Measurements from ENCODE around the gene SRPK2.
"Not testable (repeated sequence)": the region's sequence is repeated elsewhere in the genome, so short reads cannot be mapped to it uniquely, and the experiment has no call there.

SRPK2 gene

DNA sequence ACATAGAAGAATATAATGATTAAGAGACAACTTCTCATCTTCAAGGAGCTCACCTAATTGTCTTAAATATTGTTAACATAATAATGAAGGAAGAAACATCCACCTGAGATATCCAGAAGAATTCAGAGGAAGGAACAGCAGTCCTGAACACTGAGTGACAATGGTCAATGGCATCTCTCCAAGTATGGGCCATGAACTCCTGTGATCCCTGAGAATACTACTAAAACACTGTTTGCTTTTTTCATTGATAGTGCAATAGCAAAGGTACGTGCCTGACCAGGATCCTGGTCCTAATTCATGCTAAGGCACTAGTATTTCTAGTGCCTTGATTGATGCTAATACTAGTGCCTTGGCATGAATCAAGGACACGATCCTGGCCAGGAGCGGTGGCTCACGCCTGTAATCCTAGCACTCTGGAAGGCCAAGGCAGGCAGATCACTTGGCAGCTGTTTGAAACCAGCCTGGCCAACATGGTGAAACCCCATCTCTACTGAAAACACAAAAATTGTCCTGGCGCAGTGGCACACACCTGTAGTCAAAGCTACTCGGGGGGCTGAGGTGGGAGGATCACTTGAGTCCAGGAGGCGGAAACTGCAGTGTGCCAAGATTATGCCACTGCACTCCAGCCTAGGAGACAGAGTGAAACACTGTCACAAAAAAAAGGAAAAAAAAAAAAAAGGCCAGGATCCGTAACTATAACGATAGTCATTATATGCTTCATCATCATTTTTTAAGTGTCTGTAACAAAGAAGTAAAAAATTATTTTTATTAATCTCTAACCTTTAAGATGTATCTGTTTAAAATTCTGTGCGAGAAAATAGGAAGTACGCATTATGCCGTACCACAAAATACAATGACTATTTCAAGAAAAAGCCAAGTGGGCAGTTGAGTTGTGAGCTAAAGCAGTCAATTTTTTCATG, 49.1 kb downstream of the SRPK2 start:
- no peak for DNase-seq (ENCODE audit: low spot score)

DNA sequence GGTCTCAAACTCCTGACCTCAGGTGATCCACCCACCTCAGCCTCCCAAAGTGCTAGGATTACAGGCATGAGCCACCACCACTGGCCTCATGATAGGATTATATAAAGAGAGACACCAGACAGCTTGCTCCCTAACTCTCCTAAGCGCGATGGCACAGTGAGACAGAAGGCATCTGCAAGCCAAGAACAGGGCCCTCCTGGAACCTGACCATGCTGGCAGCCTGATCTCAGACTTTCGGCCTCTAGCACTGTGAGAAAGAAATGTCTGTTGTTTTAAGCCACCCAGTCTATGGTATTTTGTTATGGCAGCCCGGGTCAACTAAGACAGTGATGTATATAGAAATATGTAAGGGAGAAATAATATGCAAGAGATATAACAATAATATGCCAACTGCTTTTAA, 51.2 kb downstream of the SRPK2 start:
- DNase-seq (ENCODE audit: low spot score) = peak; percentile 64

DNA sequence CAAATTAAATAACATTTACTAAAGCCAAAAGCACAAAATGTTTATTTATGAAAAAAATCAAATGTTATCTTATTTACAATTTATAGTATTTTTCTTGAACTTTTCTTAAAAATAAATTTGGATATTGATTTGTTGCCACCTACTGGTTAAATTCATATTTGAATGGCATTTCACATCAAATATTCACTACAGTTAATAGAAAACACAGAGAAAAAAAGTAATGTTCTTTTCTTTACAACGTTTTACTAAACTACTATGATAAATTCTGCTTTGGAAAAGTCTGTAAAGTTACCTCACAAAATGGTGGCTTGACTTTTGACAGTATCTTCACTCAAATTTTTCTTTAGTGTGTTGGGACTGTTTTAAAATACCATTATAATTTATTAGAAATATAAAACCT, 52.7 kb downstream of the SRPK2 start:
- DNase-seq (ENCODE audit: low spot score) = no peak

DNA sequence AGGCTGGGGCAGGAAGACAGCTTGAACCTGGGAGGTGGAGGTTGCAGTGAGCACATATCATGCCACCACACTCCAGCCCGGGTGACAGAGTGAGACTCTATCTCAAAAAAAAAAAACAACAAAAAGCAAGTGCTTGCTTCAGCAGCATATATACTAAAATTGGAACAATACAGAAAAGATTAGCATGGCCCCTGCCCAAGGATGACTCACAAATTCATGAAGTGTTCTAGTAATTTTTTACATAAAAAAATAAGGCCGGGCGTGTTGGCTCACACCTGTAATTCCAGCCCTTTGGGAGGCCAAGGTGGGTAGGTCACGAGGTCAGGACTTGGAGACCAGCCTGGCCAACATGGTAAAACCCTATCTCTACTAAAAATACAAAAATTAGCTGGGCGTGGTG, 56.1 kb downstream of the SRPK2 start:
- not testable (repeated sequence) for DNase-seq (ENCODE audit: low spot score)

DNA sequence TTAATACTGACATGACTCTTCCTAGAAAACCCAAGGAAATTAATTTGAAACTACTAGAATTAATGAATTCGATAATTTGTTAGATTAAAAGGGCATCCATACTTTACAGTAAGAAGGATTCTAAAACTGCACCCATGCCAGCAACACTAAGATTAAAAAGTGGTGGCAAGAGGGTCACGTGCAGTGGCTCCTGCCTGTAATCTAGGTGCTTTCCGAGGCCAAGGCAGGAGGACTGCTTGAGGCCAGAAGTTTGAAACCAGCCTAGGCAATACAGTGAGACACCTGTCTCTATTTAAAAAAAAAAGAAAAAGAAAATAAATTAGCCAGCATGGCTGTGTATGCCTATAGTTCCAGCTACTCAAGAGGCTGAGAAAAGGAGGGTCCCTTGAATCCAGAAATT, 58.2 kb downstream of the SRPK2 start:
- no peak for DNase-seq (ENCODE audit: low spot score)

DNA sequence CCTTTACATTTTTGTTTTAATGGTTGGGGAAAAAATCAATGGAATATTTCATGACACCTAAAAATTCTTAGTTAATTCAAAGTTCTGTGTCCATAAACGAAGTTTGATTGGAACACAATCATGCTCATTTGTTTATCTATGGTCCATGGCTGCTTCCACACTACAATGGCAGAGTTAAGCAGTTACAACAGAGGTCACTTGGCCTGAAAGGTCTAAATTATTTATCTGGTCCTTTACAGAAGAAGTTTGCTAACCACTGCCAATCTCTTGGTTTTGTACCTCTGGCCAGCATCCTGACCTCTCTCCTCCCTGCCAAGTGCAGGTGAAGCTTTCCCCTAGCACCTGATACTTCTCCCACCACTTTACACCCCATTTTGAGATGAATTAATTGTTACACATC, 61.5 kb downstream of the SRPK2 start:
- DNase-seq (ENCODE audit: low spot score) = no peak

DNA sequence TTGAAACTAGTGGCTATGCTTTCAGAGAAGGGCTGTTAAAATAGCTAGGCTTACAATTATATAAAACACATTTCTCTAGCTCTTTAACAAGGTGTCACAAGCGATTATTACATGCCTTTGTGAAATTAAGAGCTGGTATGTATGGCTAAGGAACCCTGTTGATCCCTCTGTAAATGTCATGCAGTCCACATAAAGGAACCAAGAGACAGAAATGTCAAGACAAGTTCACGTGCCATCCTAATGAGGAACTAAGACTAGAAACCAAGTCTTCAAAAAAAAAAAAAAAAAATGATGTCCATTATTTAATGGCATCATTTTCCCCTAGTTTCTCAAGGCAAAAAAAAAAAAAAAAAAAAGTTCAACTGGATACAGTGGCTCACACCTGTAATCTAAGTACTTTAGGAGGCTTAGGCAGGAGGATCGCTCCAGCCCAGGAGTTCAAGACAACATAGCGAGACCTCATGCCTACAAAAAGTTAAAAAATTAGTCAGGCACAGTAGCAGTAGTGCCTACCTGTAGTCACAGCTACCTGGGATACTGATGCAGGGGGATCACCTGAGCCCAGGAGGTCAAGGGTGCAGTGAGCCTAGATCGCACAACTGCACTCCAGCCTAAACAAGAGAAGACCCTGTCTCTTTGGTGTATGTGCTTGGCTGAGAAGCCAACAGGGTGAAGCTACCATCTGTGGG, 63.4 kb downstream of the SRPK2 start:
- no peak for DNase-seq (ENCODE audit: low spot score)

DNA sequence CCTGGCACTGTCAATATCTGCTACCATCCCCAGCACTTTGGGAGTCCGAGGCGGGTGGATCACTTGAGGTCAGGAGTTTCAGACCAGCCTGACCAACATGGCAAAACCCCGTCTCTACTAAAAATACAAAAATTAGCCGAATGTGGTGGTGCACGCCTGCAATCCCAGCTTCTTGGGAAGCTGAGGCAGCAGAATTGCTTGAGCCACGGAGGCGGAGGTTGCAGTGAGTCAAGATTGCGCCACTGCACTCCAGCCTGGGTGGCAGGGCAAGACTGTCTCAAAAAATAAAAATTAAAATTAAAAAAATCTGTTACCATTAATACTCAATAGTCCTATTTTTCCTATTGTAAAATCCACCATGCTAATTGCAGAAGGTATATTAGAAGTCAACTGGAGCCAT, 64.1 kb downstream of the SRPK2 start:
- DNase-seq (ENCODE audit: low spot score) = not testable (repeated sequence)

DNA sequence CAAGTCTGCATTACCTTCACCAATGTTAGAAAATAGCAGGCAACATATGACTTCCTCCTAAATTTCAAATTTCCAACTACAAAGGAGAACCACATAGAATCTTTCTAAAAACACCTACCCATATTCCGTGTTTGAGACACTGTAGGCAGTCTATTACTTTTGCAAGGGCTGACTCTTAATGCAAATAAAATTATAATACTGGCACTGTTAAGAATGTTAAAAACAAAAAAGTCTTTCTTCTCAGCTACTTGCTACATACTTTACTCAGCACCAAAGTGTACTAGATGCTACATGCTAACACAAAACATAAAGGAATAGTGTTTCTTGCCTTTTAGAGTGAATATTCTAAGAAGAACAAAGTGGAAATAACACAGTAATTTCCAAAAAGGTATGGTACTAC, 65.4 kb downstream of the SRPK2 start:
- no peak for DNase-seq (ENCODE audit: low spot score)

DNA sequence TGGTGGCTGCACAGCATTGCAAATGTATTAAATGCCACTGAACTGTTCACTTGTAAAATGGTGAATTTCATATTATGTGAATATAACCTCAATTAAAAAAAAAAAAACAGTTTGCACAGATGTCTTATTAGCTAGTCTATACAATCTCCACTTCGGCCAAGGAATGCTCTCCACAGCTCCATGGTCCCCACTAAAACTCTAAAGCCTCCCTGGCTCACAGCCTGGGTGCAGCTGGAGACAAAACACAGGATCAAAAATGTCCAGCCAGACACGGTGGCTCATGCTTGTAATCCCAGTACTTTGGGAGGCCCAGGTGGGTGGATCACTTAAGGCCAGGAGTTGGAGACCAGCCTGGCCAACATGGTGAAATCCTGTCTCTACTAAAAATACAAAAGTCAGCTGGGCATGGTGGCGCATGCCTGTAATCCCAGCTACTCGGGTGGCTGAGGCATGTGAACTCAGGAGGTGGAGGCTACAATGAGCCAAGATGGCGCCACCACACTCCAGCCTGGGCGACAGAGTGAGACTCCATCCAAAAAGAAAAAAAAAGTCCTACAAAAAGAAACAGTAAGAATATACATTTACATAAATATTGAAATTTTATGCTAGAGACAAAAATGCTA, 66.0 kb downstream of the SRPK2 start:
- DNase-seq (ENCODE audit: low spot score) = no peak

DNA sequence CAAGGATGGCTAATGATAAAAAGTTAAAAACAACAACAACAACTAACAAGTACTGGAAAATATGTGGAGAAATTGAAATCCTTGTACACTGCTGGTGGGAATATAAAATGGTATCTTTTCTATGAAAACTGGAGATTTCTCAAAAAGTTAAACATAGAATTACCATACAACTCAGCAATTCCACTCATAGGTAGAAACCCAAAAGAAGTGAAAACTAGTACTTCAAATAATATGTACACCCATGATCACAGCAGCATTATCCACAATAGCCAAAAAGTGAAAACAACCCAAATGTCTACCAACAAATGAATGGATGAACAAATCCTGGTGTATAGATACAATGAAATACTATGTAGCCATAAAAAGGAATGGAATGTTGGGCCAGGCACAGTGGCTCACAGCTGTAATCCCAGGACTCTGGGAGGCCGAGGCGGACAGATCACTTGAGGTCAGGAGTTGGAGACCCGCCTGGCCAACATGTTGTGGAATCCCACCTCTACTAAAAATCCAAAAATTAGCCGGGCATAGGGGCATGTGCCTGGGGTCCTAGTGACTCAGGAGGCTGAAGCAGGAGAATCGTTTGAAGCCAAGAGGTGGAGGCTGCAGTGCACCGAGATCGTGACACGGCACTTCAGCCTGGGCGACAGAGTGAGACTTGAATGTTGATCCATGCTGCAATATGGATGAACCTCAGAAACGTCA, 66.8 kb downstream of the SRPK2 start:
- no peak for DNase-seq (ENCODE audit: low spot score)

DNA sequence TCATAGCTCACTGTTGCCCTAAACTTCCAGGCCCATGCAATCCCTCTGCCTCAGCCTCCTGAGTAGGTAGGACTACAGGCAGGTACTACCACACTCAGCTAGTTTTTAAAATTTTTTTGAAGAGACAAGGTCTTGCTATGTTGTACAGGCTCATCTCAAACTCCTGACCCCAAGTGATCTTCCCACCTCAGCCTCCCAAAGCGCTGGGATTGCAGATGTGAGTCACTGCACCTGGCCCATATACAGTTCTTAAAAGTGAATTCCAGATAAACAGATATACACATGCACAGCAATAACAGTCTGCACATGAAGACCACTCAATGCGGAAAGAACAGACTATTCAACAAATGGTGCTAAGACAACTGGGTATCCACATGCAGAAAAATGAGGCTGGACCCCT, 67.8 kb downstream of the SRPK2 start:
- no peak for DNase-seq (ENCODE audit: low spot score)

DNA sequence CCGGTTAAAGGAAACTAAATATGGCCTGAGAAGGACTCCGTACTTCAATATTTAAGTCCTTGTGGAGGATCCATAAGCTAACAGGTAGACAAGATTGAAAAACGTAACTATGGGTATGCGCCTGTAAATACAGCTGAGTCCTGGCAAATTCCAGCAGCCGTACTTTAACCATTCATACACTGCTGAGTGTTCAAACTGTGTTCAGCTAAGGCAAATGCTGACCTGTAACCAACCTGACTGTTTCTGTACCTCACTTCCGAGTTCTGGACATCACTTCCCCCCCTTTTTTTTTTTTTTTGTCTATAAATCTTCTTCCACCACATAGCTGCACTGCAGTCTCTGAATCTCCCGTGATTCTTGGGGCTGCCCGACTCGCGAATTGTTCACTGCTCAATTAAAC, 69.1 kb downstream of the SRPK2 start:
- DNase-seq (ENCODE audit: low spot score) = no peak

DNA sequence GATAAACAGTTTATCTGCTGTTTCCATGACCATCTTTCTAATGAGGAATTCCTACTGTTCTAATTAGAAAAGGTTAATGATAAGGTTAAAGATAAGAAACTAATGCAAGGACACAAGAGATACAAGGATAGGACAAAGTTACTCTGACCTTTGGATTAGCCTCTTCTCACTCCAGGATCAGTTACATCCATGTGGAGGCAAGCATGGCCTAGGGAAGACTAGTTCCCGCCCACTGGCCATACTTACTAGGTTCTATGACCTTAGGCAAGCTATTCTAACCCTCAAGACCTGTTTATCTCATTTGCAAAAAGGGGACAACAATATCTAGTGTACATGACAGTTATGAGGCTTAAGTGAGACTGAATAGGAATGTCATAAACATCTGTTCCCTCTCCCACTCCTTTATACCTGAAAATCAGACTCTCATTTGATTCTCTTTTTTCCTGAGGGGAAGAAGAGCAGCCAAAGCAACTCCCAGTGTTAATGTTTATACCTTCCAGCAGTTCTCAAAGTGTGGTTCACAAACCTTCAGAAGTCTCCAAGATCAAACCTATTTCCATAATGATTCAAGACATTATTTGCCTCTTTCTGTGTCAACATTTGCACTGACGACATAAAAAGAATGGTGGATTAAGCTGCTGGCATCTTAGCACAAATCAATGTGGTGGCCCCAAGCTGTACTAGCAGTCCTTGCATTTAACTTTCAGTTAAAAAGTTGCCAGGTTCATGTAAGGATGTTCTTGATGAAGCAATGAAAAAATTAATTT, 72.0 kb downstream of the SRPK2 start:
- DNase-seq (ENCODE audit: low spot score) = no peak

DNA sequence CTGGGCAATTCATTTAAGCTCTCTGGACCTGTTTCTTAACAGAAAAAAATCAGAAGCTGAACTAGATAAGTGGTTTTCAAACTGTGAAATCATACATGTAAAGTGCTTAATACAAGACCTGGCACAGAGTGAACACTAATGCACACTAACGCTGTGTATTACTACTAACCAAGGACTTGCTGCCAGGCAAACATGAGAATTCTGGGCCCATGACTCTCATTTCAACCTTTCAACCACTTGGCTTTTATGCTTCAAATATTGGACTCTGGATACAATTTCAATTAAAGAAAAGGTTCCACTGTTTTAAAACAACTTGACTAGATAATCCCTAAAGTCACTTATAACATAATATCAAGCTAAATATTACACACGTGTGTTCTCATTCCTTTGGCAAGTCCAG, 73.4 kb downstream of the SRPK2 start:
- no peak for DNase-seq (ENCODE audit: low spot score)

DNA sequence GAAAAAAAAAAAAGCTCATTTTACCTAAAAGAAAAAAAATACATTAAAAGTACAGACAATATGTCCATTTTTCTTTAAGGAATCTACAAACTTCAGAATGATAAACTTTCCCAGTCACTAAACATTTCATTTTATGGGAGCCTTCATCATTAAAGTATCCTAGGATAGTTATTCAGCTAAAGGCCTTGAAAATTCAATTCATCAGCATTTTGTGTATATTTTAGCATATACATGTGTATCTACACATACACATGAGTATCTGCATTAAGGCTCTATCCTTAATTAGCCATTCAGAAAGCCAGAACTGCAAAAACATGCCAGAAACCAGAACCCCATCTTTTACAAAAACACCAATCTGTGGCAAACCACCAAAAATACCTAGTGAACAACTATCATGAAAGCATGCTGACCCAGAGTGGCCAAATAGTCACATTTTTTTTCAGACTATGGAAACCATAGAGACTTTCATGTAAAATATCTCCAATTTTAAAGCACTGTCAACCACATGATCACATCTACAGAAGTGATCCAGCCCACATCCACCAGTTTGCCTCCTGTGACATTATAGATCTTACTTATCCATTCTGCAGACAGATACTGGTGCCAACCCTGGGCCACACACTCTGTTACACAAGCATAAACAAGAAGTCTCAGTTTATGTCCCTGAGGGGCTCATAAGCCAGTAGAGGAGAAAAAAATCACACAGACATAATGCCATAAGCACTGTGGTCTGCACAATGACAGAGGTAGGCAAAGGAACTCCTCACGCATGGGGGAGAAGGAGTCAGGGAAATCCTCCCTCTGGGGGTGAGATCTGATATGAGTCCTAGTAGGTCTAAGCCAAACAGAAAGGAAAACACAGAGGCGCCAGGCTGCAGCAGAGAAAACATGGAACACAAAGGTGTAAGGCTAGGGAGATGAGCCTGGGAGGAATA, 79.2 kb downstream of the SRPK2 start:
- DNase-seq (ENCODE audit: low spot score) = peak; percentile 58

DNA sequence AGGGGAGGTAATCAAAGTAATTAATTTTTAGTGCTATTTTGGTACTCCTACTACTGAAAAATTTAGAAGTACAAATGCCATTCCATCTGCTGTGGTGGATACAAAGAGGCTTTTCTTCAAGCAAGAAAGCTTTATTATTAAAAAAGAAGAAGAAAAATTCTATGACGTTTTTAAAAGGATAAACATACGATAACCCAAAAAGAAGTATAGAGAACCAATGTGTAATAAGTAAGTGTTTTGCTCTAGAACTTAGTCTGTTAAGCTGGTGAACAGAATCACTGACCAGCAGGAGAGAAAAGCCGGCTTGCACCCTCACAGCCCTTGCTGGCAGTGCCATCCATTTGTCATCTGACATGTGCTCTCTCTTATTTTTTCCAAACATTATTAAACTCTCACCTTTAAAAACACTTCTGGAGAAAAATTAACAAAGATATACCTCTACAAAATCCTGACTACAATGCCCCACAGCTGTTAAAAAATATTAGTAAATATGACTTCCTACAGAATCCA, 81.5 kb downstream of the SRPK2 start:
- no peak for DNase-seq (ENCODE audit: low spot score)

DNA sequence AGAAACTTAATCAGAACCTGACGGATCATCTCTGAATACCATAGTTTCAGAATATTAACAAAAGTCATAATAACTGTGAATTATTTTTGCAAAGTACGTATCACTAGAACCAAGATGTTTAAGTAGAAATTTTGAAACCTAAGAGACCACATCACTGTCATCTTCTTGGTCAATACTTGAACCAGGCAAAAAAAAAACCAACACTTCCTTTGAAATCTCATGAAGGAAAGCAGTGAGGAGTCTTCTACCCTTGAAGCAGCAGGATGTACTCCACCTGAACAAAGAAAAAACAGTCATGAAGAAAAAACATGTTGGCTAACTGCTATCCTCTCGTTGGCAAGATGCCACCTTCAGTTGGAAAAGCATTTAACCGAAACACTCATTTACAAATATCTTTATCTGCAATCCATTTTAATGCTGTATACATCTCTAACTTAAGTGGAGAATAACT, 82.4 kb downstream of the SRPK2 start:
- DNase-seq (ENCODE audit: low spot score) = no peak

DNA sequence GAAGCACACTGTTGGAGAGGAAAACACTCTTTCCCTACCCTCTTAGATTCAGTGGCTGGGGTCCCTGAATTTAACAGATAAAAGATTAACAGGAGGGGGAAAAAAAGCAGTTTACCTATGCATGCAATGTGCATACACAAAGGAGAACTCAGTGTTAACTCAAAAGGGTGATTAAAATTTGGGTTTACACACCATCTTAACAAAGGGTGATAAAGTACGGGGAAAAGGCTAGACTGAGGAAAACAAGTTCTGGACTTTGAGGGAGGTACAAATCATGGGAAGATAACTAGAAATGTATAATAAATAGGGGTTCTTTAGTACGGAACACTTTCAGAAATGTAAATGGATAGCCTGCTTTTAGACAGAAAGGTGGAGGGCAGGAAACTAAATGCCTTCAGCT, 83.1 kb downstream of the SRPK2 start:
- no peak for DNase-seq (ENCODE audit: low spot score)

Data from D341Med (cell line).